HG03354 (cell line): ENCODE results near the gene F5.
"Not testable (repeated sequence)": the region's sequence is repeated elsewhere in the genome, so short reads cannot be mapped to it uniquely, and the experiment has no call there.

Experiments used
- ATAC-seq: cut with Tn5 transposase; IDR thresholded peaks from one replicate; pipeline ENCODE4 v1.9.1; 2021; ENCODE audit warnings: mild to moderate bottlenecking; ENCODE audit not compliant: unreplicated experiment, poor library complexity, severe bottlenecking

Gene F5

DNA sequence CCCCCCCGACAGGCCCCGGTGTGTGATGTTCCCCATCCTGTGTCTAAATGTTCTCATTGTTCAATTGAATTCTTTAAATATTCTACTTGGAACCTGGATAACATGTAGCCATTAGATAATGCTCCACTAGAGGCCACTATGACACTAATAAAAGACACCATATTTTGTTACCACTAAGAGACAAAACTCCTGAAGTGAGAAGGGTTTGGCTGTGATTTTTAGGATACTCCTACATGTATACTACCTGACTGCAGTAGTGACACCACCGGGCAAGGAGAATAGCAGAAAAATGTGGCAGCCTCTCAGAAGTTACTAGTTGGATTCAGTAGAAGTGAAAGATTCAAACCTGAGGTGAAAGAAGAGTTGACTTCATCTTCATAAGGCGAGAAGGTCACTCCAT is 36.0 kb downstream of the F5 start:
- peak; percentile 62 for ATAC-seq

- no peak for ATAC-seq
Observed at GRCh38 chr1:169548282-169548681, 38.0 kb downstream of the F5 start.

GRCh38 chr1:169546087-169546995 is 39.9 kb downstream of the F5 start:
- ATAC-seq = peak; percentile 83

- ATAC-seq = no peak
Observed at GRCh38 chr1:169545472-169545871, 40.8 kb downstream of the F5 start.

DNA sequence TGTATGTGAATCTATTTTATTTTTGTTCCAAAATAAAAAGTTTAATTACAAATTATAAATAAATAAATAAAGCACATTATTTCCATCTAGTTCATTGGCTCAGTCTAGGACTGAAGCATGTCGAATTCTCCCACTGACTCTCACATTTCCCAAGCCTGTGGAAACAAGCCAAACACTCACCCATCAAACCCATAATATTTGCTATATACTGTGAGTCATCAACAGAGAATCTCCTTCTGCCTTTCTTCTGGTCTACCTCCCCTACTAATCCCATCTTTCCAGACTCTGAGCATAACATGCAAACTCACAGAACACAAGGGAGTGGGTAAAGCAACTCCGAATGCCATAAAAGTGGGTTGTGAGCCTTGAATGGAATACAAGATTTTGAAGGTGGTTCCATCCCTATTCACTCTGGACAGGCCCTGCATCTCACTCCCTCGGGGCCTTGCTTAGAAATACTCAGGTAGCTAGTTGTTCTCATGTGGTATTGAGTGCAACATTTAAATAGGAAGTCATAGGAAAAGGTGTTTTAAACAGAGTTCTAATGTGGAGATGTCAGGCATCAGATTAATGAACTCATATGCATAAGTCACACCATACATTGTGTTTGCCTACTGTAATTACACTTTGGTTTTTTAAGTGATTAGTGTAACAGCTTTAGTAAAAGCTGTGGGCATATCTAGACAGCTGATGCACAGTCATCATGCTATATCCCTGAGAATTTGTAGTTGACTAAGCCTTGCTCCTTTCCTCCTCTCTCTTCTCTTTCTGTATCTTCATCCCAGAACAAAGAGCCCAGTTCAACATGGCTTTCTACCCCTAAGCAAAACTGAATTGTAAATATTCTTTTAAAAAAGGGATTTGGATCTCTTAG is 47.0 kb downstream of the F5 start:
- ATAC-seq = no peak

DNA sequence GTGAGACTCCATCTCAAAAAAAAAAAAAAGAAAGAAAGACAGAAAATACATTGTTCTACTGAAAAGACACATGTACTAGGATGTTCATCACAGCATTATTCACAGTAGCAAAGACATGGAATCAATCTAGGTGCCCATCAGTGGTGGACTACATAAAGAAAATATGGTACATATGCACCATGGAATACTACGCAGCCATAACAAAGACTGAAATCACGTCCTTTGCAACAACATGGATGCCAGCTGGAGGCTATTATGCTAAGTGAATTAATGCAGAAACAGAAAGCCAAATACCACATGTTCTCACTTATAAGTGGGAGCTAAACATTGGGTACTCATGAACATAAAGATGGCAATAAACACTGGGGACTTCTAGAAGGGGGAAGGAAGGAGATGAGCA is 51.6 kb downstream of the F5 start:
- no peak for ATAC-seq

- not testable (repeated sequence) for ATAC-seq
Observed at GRCh38 chr1:169533528-169534190, 52.6 kb downstream of the F5 start.

DNA sequence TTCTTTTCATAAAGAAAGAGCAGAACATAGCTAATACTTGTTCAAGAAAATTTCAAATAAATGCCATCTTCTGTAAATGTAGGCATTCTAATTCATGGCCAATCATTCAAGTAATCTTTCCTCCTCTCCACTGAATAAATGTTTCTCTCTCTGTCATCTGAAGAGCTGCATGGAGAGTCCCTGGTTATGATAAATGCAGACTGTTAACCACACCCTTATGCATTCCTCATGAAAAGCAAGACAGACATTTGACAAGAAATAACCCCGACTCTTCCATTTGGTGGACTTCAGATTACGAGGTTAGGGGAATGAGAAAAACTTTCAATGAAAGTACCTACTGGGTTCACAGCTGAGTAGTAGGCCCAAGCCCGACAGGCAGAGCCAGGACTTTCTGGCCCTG is 55.8 kb downstream of the F5 start:
- ATAC-seq = no peak

DNA sequence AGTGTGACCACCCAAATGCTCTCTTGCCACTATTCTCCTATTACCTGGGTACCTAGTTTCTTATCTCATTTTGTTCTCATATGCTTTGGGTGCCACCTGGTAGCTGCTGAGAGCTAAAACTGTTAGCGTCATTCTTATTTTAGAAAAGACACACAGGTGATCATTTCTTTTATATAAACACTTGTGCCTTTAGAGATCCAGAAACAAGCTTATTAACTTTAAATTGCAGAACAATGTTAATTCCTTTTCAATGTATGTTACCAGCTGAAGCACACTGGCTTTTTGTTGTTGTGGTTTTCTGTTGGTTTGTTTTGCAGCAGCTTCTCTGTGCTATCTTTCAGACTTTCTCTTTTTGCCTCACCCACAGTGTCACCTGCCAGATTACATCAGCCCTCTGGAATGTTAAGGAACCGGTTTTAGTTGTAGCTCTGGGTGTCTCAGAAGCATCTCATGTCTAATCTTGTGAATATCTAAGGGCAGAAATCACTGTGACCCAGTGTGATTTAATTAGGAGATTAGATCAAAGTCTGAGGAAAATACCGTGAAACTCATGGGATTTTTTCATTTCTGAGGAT is 57.1 kb downstream of the F5 start:
- ATAC-seq = no peak

- ATAC-seq = peak; percentile 51
Observed at GRCh38 chr1:169528215-169529067, 57.8 kb downstream of the F5 start.

- no peak for ATAC-seq
Observed at GRCh38 chr1:169527451-169528214, 58.6 kb downstream of the F5 start.

DNA sequence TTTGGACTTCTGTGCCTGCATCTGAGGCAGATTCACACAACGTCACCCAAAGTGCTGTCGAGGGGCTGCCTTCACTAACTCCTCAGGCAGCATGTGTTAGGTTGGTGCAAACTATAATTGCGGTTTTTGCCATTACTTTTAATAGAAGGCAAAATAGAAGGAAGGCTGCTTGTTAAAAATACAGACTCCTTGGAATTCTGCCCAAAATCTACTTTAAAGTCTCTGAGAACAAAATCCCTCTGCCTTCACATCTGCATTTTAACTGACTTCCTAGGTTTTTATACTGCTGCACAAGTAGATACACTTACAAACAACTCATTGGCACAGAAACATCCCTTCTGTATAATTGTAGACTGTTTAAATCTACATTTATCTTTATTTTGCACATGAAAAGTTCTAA is 59.3 kb downstream of the F5 start:
- no peak for ATAC-seq

DNA sequence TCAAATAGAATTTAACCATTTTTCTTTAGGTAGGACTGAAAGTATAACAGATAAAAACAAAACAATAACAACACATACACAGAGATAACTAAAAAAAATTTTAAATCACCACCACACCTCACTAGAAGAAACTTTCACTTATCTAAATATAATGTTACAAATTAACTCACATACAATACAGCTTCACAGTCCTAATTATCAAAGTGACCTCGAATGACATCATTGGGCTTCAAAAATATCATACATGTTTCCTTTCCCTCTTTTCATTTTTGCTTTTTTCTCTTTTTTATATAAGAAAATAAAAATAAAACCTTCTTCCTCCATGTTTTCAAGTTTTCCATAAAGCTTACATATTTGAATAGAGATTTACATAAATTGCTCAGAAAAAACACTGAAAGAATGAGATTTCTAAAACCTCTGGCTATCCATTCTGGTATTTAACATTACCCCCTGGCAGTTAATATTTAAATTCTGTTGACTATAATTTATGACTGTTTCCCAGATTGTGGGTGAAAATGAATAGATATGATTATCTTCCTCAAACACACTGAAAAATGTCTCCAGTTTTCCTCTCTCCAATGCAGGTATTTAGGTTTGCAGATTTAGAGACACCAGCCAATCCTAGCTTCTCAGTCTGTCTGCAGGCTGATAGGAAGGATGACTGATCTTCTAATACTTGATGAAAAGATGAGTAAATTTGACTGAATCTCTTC is 60.0 kb downstream of the F5 start:
- no peak for ATAC-seq

GRCh38 chr1:169525391-169525790 is 60.9 kb downstream of the F5 start:
- ATAC-seq = no peak

- ATAC-seq = no peak
Observed at GRCh38 chr1:169523904-169524303, 62.4 kb downstream of the F5 start.

DNA sequence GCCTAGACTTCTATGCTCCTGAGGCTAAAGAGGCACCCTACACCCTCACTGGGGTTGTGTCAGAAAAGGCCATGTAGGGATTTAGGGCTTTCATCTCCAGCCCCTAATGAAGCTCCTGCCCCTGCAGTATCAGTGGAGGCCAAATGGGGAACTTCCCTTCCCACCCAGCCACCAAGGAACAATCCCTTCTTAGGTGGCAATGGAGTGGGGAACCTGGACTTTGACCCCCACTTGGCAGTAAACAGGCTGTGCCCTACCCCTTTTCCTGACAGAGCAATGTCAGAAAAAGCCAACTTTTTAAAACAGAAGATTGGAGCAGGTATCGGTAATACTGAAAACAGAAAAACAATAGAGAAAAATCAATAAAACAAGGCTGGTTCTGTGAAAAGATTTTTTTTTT is 65.1 kb downstream of the F5 start:
- ATAC-seq = no peak

- no peak for ATAC-seq
Observed at GRCh38 chr1:169517558-169518186, 68.6 kb downstream of the F5 start.
